ENCODE data around the gene PAWR. TPM values are rescaled to one million over a fixed set of nuclear protein-coding genes. Genes with fewer than 3 reads are reported as not detected.
"Not testable (repeated sequence)": the region's sequence is repeated elsewhere in the genome, so short reads cannot be mapped to it uniquely, and the experiment has no call there.

Gene PAWR
- total RNA-seq, 1 donor from 2014 or later, result 8.4 TPM

GRCh38 chr12:79655036-79655435 lies 35.7 kb downstream of the PAWR start:
- Histone ChIP-seq H3K9ac (ENCODE audit: low read depth in 1 of 3, low read length in 3 of 3) (no peak overlapping the region), H3K36me3 (ENCODE audit: control insufficient read depth in 3 of 3, insufficient read depth in 3 of 3, low read length in 3 of 3) (no peaks in the 10 kb centered on the region), H3K27me3 (ENCODE audit: control insufficient read depth in 3 of 3, insufficient read depth in 3 of 3, low read length in 3 of 3) (no peaks in the 10 kb centered on the region), H3K4me1 (ENCODE audit: control insufficient read depth in 3 of 3, insufficient read depth in 3 of 3, low read length in 3 of 3) (no peaks in the 10 kb centered on the region), H3K9me3 (ENCODE audit: control insufficient read depth in 3 of 3, low read length in 3 of 3) (no peaks in the 10 kb centered on the region), H3K4me3 (ENCODE audit: low read length in 3 of 3) (no peak overlapping the region), H3K27ac (ENCODE audit: low read depth, low read length) (no peak overlapping the region)

GRCh38 chr12:79652521-79652920 lies 38.2 kb downstream of the PAWR start:
- H3K27me3 ChIP-seq (ENCODE audit: control insufficient read depth in 3 of 3, insufficient read depth in 3 of 3, low read length in 3 of 3), result no peaks in the 10 kb centered on the region
- H3K27ac ChIP-seq (ENCODE audit: low read depth, low read length), result no peak overlapping the region
- no peaks in the 10 kb centered on the region for H3K4me1 ChIP-seq (ENCODE audit: control insufficient read depth in 3 of 3, insufficient read depth in 3 of 3, low read length in 3 of 3)
- H3K9me3 ChIP-seq (ENCODE audit: control insufficient read depth in 3 of 3, low read length in 3 of 3), result no peaks in the 10 kb centered on the region
- H3K36me3 ChIP-seq (ENCODE audit: control insufficient read depth in 3 of 3, insufficient read depth in 3 of 3, low read length in 3 of 3), result no peaks in the 10 kb centered on the region
- no peak overlapping the region for H3K9ac ChIP-seq (ENCODE audit: low read depth in 1 of 3, low read length in 3 of 3)
- no peak overlapping the region for H3K4me3 ChIP-seq (ENCODE audit: low read length in 3 of 3)

- Histone ChIP-seq H3K9ac (ENCODE audit: low read depth in 1 of 3, low read length in 3 of 3) (no peak overlapping the region), H3K9me3 (ENCODE audit: control insufficient read depth in 3 of 3, low read length in 3 of 3) (no peaks in the 10 kb centered on the region), H3K27me3 (ENCODE audit: control insufficient read depth in 3 of 3, insufficient read depth in 3 of 3, low read length in 3 of 3) (no peaks in the 10 kb centered on the region), H3K27ac (ENCODE audit: low read depth, low read length) (no peak overlapping the region), H3K36me3 (ENCODE audit: control insufficient read depth in 3 of 3, insufficient read depth in 3 of 3, low read length in 3 of 3) (no peaks in the 10 kb centered on the region), H3K4me1 (ENCODE audit: control insufficient read depth in 3 of 3, insufficient read depth in 3 of 3, low read length in 3 of 3) (no peaks in the 10 kb centered on the region), H3K4me3 (ENCODE audit: low read length in 3 of 3) (no peak overlapping the region)
These were observed 40.3 kb downstream of the PAWR start for GRCh38 chr12:79650440-79650839.

- H3K9ac ChIP-seq (ENCODE audit: low read depth in 1 of 3, low read length in 3 of 3), result no peak overlapping the region
- H3K27me3 ChIP-seq (ENCODE audit: control insufficient read depth in 3 of 3, insufficient read depth in 3 of 3, low read length in 3 of 3), result no peaks in the 10 kb centered on the region
- no peak overlapping the region for H3K4me3 ChIP-seq (ENCODE audit: low read length in 3 of 3)
- H3K9me3 ChIP-seq (ENCODE audit: control insufficient read depth in 3 of 3, low read length in 3 of 3), result no peaks in the 10 kb centered on the region
- no peaks in the 10 kb centered on the region for H3K4me1 ChIP-seq (ENCODE audit: control insufficient read depth in 3 of 3, insufficient read depth in 3 of 3, low read length in 3 of 3)
- H3K27ac ChIP-seq (ENCODE audit: low read depth, low read length), result no peak overlapping the region
- H3K36me3 ChIP-seq (ENCODE audit: control insufficient read depth in 3 of 3, insufficient read depth in 3 of 3, low read length in 3 of 3), result no peaks in the 10 kb centered on the region
These were observed 41.9 kb downstream of the PAWR start for GRCh38 chr12:79648881-79649280.

- not testable (repeated sequence) for H3K9me3 ChIP-seq (ENCODE audit: control insufficient read depth in 3 of 3, low read length in 3 of 3); H3K4me3 ChIP-seq (ENCODE audit: low read length in 3 of 3); H3K36me3 ChIP-seq (ENCODE audit: control insufficient read depth in 3 of 3, insufficient read depth in 3 of 3, low read length in 3 of 3); H3K27me3 ChIP-seq (ENCODE audit: control insufficient read depth in 3 of 3, insufficient read depth in 3 of 3, low read length in 3 of 3); H3K4me1 ChIP-seq (ENCODE audit: control insufficient read depth in 3 of 3, insufficient read depth in 3 of 3, low read length in 3 of 3); H3K9ac ChIP-seq (ENCODE audit: low read depth in 1 of 3, low read length in 3 of 3); H3K27ac ChIP-seq (ENCODE audit: low read depth, low read length)
These were observed 43.9 kb downstream of the PAWR start for GRCh38 chr12:79646843-79647242.

GRCh38 chr12:79645235-79645630 lies 45.5 kb downstream of the PAWR start:
- no peak overlapping the region for H3K4me3 ChIP-seq (ENCODE audit: low read length in 3 of 3)
- no peak overlapping the region for H3K9ac ChIP-seq (ENCODE audit: low read depth in 1 of 3, low read length in 3 of 3)
- no peaks in the 10 kb centered on the region for H3K4me1 ChIP-seq (ENCODE audit: control insufficient read depth in 3 of 3, insufficient read depth in 3 of 3, low read length in 3 of 3)
- no peak overlapping the region for H3K27ac ChIP-seq (ENCODE audit: low read depth, low read length)
- H3K9me3 ChIP-seq (ENCODE audit: control insufficient read depth in 3 of 3, low read length in 3 of 3), result no peaks in the 10 kb centered on the region
- no peaks in the 10 kb centered on the region for H3K27me3 ChIP-seq (ENCODE audit: control insufficient read depth in 3 of 3, insufficient read depth in 3 of 3, low read length in 3 of 3)
- H3K36me3 ChIP-seq (ENCODE audit: control insufficient read depth in 3 of 3, insufficient read depth in 3 of 3, low read length in 3 of 3), result no peaks in the 10 kb centered on the region

GRCh38 chr12:79644274-79645234 lies 46.2 kb downstream of the PAWR start:
- Histone ChIP-seq H3K4me1 (ENCODE audit: control insufficient read depth in 3 of 3, insufficient read depth in 3 of 3, low read length in 3 of 3) (no peaks in the 10 kb centered on the region), H3K9ac (ENCODE audit: low read depth in 1 of 3, low read length in 3 of 3) (no peak overlapping the region), H3K27me3 (ENCODE audit: control insufficient read depth in 3 of 3, insufficient read depth in 3 of 3, low read length in 3 of 3) (no peaks in the 10 kb centered on the region), H3K36me3 (ENCODE audit: control insufficient read depth in 3 of 3, insufficient read depth in 3 of 3, low read length in 3 of 3) (no peaks in the 10 kb centered on the region), H3K27ac (ENCODE audit: low read depth, low read length) (no peak overlapping the region), H3K9me3 (ENCODE audit: control insufficient read depth in 3 of 3, low read length in 3 of 3) (no peaks in the 10 kb centered on the region), H3K4me3 (ENCODE audit: low read length in 3 of 3) (no peak overlapping the region)

- Histone ChIP-seq H3K27ac (ENCODE audit: low read depth, low read length) (no peak overlapping the region), H3K27me3 (ENCODE audit: control insufficient read depth in 3 of 3, insufficient read depth in 3 of 3, low read length in 3 of 3) (no peaks in the 10 kb centered on the region), H3K9ac (ENCODE audit: low read depth in 1 of 3, low read length in 3 of 3) (no peak overlapping the region), H3K9me3 (ENCODE audit: control insufficient read depth in 3 of 3, low read length in 3 of 3) (no peaks in the 10 kb centered on the region), H3K4me1 (ENCODE audit: control insufficient read depth in 3 of 3, insufficient read depth in 3 of 3, low read length in 3 of 3) (no peaks in the 10 kb centered on the region), H3K4me3 (ENCODE audit: low read length in 3 of 3) (no peak overlapping the region), H3K36me3 (ENCODE audit: control insufficient read depth in 3 of 3, insufficient read depth in 3 of 3, low read length in 3 of 3) (no peaks in the 10 kb centered on the region)
These were observed 46.9 kb downstream of the PAWR start for GRCh38 chr12:79643821-79644220.

- Histone ChIP-seq H3K27me3 (ENCODE audit: control insufficient read depth in 3 of 3, insufficient read depth in 3 of 3, low read length in 3 of 3) (no peaks in the 10 kb centered on the region), H3K27ac (ENCODE audit: low read depth, low read length) (no peak overlapping the region), H3K9me3 (ENCODE audit: control insufficient read depth in 3 of 3, low read length in 3 of 3) (no peaks in the 10 kb centered on the region), H3K36me3 (ENCODE audit: control insufficient read depth in 3 of 3, insufficient read depth in 3 of 3, low read length in 3 of 3) (no peaks in the 10 kb centered on the region), H3K4me3 (ENCODE audit: low read length in 3 of 3) (no peak overlapping the region), H3K4me1 (ENCODE audit: control insufficient read depth in 3 of 3, insufficient read depth in 3 of 3, low read length in 3 of 3) (no peaks in the 10 kb centered on the region), H3K9ac (ENCODE audit: low read depth in 1 of 3, low read length in 3 of 3) (no peak overlapping the region)
These were observed 52.3 kb downstream of the PAWR start for GRCh38 chr12:79638490-79638889.

- no peak overlapping the region for H3K4me3 ChIP-seq (ENCODE audit: low read length in 3 of 3)
- H3K9ac ChIP-seq (ENCODE audit: low read depth in 1 of 3, low read length in 3 of 3), result no peak overlapping the region
- no peaks in the 10 kb centered on the region for H3K36me3 ChIP-seq (ENCODE audit: control insufficient read depth in 3 of 3, insufficient read depth in 3 of 3, low read length in 3 of 3)
- H3K4me1 ChIP-seq (ENCODE audit: control insufficient read depth in 3 of 3, insufficient read depth in 3 of 3, low read length in 3 of 3), result no peaks in the 10 kb centered on the region
- no peaks in the 10 kb centered on the region for H3K9me3 ChIP-seq (ENCODE audit: control insufficient read depth in 3 of 3, low read length in 3 of 3)
- H3K27me3 ChIP-seq (ENCODE audit: control insufficient read depth in 3 of 3, insufficient read depth in 3 of 3, low read length in 3 of 3), result no peaks in the 10 kb centered on the region
- no peak overlapping the region for H3K27ac ChIP-seq (ENCODE audit: low read depth, low read length)
These were observed 53.7 kb downstream of the PAWR start for GRCh38 chr12:79637093-79637492.
